ENCODE measurements around the gene CCDC102A.

GRCh38 chr16:57522960-57523359 is 13.4 kb downstream of the CCDC102A start:
- TF ChIP-seq CTCF (conservative IDR thresholded peaks at IDR 0.05 in 1 of 2, IDR thresholded peaks at IDR 0.05 in 1 of 2; ENCODE audit: extremely low read depth in 1 of 2, insufficient read depth in 1 of 2, low read depth in 1 of 2, low read length in 2 of 2), result no peak
- no peak for TF ChIP-seq EZH2 (IDR thresholded peaks at IDR 0.05; ENCODE audit: borderline replicate concordance, low read length)

Data from mammary epithelial cell (primary cell).